WTC11 (cell line): Measurements from ENCODE around the gene PGGHG. TPM values are rescaled to one million over a fixed set of nuclear protein-coding genes. Genes with fewer than 3 reads are reported as not detected.

Experiments
- ATAC-seq: fragments of 200-7000 bp; cut with Tn5 transposase; 2 replicates; pipeline ENCODE4 v1.10.0; 2021; ENCODE audit warnings: mild to moderate bottlenecking, moderate library complexity
- CTCF ChIA-PET: fragments of 300-600 bp; sonication (Branson Sonifier 250); formaldehyde crosslinking; loops from one replicate; lab custom pipeline; 2021; ENCODE audit warnings: antibody characterized with exemption; lab: Charles Lee
- POLR2A ChIA-PET: fragments of 350-600 bp; sonication (Branson Sonifier 250); formaldehyde crosslinking; loops from one replicate; lab custom pipeline; 2021; ENCODE audit warnings: antibody characterized with exemption; lab: Charles Lee
- DNase-seq: peaks from one replicate; pipeline ENCODE4 v3.0.0; 2021; ENCODE audit warnings: low spot score
- H3K27ac Mint-ChIP-seq: 2 replicates; pipeline ENCODE4 v1.8.0; 2021; ENCODE audit warnings: mixed read lengths
- H3K27me3 Mint-ChIP-seq: 2 replicates; pipeline ENCODE4 v1.8.0; 2021; ENCODE audit warnings: low read depth, mild to moderate bottlenecking, moderate library complexity, mixed read lengths
- H3K36me3 Mint-ChIP-seq: 2 replicates; pipeline ENCODE4 v1.8.0; 2021; ENCODE audit warnings: mixed read lengths
- H3K4me1 Mint-ChIP-seq: 2 replicates; pipeline ENCODE4 v1.8.0; 2022; ENCODE audit warnings: mixed read lengths
- H3K4me3 Mint-ChIP-seq: 2 replicates; pipeline ENCODE4 v1.8.0; 2021; ENCODE audit warnings: mild to moderate bottlenecking, moderate library complexity, mixed read lengths
- H3K9me3 Mint-ChIP-seq: 2 replicates; pipeline ENCODE4 v1.8.0; 2021; ENCODE audit warnings: mixed read lengths
- AFF4 ChIP-seq: sonication (generic); formaldehyde crosslinking; IDR thresholded peaks from 2 replicates; pipeline ENCODE4 v1.8.1; 2023; ENCODE audit warnings: mild to moderate bottlenecking, missing genetic modification reagents, borderline replicate concordance
- CREB1 ChIP-seq: sonication (generic); formaldehyde crosslinking; IDR thresholded peaks from 2 replicates; pipeline ENCODE4 v1.8.0; 2023; ENCODE audit warnings: mild to moderate bottlenecking, missing genetic modification reagents
- ETV6 ChIP-seq: sonication (generic); formaldehyde crosslinking; IDR thresholded peaks from 2 replicates; pipeline ENCODE4 v1.8.1; 2022; ENCODE audit warnings: mild to moderate bottlenecking, missing genetic modification reagents
- FOXJ3 ChIP-seq: sonication (generic); formaldehyde crosslinking; IDR thresholded peaks from 2 replicates; pipeline ENCODE4 v1.9.0; 2021; ENCODE audit warnings: missing genetic modification reagents, mild to moderate bottlenecking, borderline replicate concordance
- FOXK1 ChIP-seq: sonication (generic); formaldehyde crosslinking; IDR thresholded peaks from 2 replicates; pipeline ENCODE4 v1.8.0; 2022; ENCODE audit warnings: mild to moderate bottlenecking, moderate library complexity, missing genetic modification reagents
- GRHL2 ChIP-seq: fragments of 250-450 bp; sonication (Bioruptor Pico); IDR thresholded peaks from 2 replicates; pipeline ENCODE4 v1.8.0; 2022; ENCODE audit warnings: mild to moderate bottlenecking, moderate library complexity; ENCODE audit not compliant: insufficient replicate concordance, severe bottlenecking
- HMGA2 ChIP-seq: fragments of 250-450 bp; sonication (Bioruptor Pico); IDR thresholded peaks from 2 replicates; pipeline ENCODE4 v1.4.0; 2021; ENCODE audit warnings: mild to moderate bottlenecking, moderate library complexity
- IRF2 ChIP-seq: sonication (generic); formaldehyde crosslinking; IDR thresholded peaks from 2 replicates; pipeline ENCODE4 v1.8.0; 2022; ENCODE audit warnings: low read depth, missing genetic modification reagents, borderline replicate concordance
- JAZF1 ChIP-seq: fragments of 250-450 bp; sonication (Bioruptor Pico); IDR thresholded peaks from 2 replicates; pipeline ENCODE4 v1.9.0; 2021; ENCODE audit warnings: moderate library complexity, mild to moderate bottlenecking, inconsistent platforms
- NR3C1 ChIP-seq: sonication (generic); formaldehyde crosslinking; conservative IDR thresholded peaks from 2 replicates; pipeline ENCODE4 v1.8.1; 2023; ENCODE audit warnings: low read depth, mild to moderate bottlenecking, missing genetic modification reagents
- OVOL2 ChIP-seq: fragments of 250-450 bp; sonication (Bioruptor Pico); IDR thresholded peaks from 2 replicates; pipeline ENCODE4 v1.9.0; 2021; ENCODE audit warnings: mild to moderate bottlenecking, borderline replicate concordance
- TCF7 ChIP-seq: sonication (generic); formaldehyde crosslinking; IDR thresholded peaks from 2 replicates; pipeline ENCODE4 v1.8.0; 2022; ENCODE audit warnings: mild to moderate bottlenecking, low read depth, missing genetic modification reagents, moderate library complexity
- TEAD4 ChIP-seq: sonication (generic); formaldehyde crosslinking; IDR thresholded peaks from 2 replicates; pipeline ENCODE4 v1.8.0; 2022; ENCODE audit warnings: mild to moderate bottlenecking, missing genetic modification reagents
- ZMAT4 ChIP-seq: fragments of 250-450 bp; sonication (Bioruptor Pico); IDR thresholded peaks from 2 replicates; pipeline ENCODE4 v1.9.0; 2021; ENCODE audit warnings: mild to moderate bottlenecking
- ZNF138 ChIP-seq: sonication (generic); formaldehyde crosslinking; conservative IDR thresholded peaks from 2 replicates; pipeline ENCODE4 v1.8.1; 2022; ENCODE audit warnings: mild to moderate bottlenecking, moderate library complexity, missing genetic modification reagents
- ZNF219 ChIP-seq: sonication (generic); formaldehyde crosslinking; IDR thresholded peaks from 2 replicates; pipeline ENCODE4 v1.8.0; 2023; ENCODE audit warnings: missing genetic modification reagents, mild to moderate bottlenecking, borderline replicate concordance
- ZNF263 ChIP-seq: sonication (generic); formaldehyde crosslinking; IDR thresholded peaks from 2 replicates; pipeline ENCODE4 v1.8.1; 2022; ENCODE audit warnings: low read depth, mild to moderate bottlenecking, moderate library complexity, missing genetic modification reagents
- ZNF396 ChIP-seq: fragments of 250-450 bp; sonication (Bioruptor Pico); IDR thresholded peaks from 2 replicates; pipeline ENCODE4 v1.8.0; 2021; ENCODE audit warnings: mild to moderate bottlenecking, moderate library complexity, borderline replicate concordance
- ZNF532 ChIP-seq: fragments of 250-450 bp; sonication (Bioruptor Pico); IDR thresholded peaks from 2 replicates; pipeline ENCODE4 v1.9.0; 2021; ENCODE audit warnings: mild to moderate bottlenecking, borderline replicate concordance
- total RNA-seq: library from RNA; stranded (reverse); gene quantifications from 3 replicates; pipeline ENCODE4 v1.2.3, GENCODE V29; 2021
- TF ChIP-seq, protein P1 (sequence below): fragments of 250-450 bp; sonication (Bioruptor Pico); IDR thresholded peaks from 2 replicates; pipeline ENCODE4 v1.8.0; 2021; ENCODE audit warnings: mild to moderate bottlenecking
- TF ChIP-seq, protein P2 (sequence below): sonication (generic); formaldehyde crosslinking; IDR thresholded peaks from 2 replicates; pipeline ENCODE4 v1.8.1; 2023; ENCODE audit warnings: mild to moderate bottlenecking, moderate library complexity, missing genetic modification reagents
- TF ChIP-seq, protein P3 (sequence below): sonication (generic); formaldehyde crosslinking; IDR thresholded peaks from 2 replicates; pipeline ENCODE4 v1.8.0; 2023; ENCODE audit warnings: missing genetic modification reagents

The PGGHG gene
- total RNA-seq, 1 experiment from 2014 or later, result 74.9 TPM

DNA sequence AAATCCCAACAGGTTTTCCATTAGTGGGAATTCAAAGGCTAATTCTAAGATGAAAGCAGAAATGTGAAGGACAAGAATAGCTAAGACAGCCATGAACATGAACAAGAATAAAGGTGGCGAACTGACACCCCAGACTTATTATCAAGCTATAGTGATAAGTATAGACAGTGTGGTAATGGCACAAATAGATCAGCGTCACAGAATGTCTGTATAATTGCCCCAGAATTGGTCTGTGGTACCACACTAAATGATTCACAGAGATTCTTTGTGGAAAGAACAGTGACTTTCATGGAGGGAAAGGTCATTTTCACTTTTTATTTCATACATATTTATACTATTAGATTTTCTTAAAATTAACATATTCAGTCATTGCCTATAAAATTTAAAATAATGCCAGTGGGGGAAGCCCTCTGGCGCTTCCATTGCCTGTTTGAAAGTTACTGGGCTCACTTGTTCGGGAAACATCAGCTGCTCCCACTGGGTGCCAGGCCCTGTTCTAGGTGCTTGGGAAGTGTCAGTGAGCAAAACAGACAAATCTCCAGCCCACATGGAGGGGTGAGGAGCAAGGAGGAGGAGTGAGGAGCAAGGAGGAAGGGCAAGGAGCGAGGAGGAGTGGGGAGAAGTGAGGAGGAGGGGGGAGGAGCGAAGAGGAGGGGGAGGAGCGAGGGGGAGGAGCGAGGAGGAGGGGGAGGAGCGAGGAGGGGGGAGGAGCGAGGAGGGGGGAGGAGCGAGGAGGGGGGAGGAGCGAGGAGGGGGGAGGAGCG is 22.1 kb upstream of the PGGHG start:
- CTCF ChIA-PET, result interaction anchor here (1.1 to 2.9 kb wide), 2 partner anchors 16 to 140 kb away, joined by 4 to 20 read pairs; no protein-coding TSS in a partner anchor

GRCh38 chr11:267491-267994 is 21.4 kb upstream of the PGGHG start:
- ChIA-PET POLR2A (interaction anchor here (1.1 kb wide), 1 partner anchor 17 kb away, joined by 3 read pairs; no protein-coding TSS in a partner anchor), CTCF (interaction anchor here (1.1 to 2.9 kb wide), 4 partner anchors 12 to 140 kb away, joined by 4 to 20 read pairs (median 8); no protein-coding TSS in a partner anchor)
- H3K36me3 Mint-ChIP-seq, result 0 out of 2 replicates have a peak, but pooled peaks cover 3% of the 10 kb centered on the region
- no peaks in the 10 kb centered on the region; the same call in 1 of the 2 replicates for H3K27me3 Mint-ChIP-seq
- H3K4me1 Mint-ChIP-seq, result peaks cover 28% of the 10 kb centered on the region
- no peak for DNase-seq
- peak overlapping the region; percentile 58 for H3K4me3 Mint-ChIP-seq
- peak overlapping the region; percentile 74; the same call in 1 of the 2 replicates for H3K27ac Mint-ChIP-seq
- H3K9me3 Mint-ChIP-seq, result peaks cover 11% of the 10 kb centered on the region; the same call in 1 of the 2 replicates
- peak; percentile 24; the same call in 1 of the 2 replicates for ATAC-seq
- TF ChIP-seq ZNF532 (CRISPR knock-in tag), result no peak
- no peak for TF ChIP-seq ZNF219 (CRISPR knock-in tag)
- TF ChIP-seq ZMAT4 (CRISPR knock-in tag), result no peak
- TF ChIP-seq, protein P1, sequence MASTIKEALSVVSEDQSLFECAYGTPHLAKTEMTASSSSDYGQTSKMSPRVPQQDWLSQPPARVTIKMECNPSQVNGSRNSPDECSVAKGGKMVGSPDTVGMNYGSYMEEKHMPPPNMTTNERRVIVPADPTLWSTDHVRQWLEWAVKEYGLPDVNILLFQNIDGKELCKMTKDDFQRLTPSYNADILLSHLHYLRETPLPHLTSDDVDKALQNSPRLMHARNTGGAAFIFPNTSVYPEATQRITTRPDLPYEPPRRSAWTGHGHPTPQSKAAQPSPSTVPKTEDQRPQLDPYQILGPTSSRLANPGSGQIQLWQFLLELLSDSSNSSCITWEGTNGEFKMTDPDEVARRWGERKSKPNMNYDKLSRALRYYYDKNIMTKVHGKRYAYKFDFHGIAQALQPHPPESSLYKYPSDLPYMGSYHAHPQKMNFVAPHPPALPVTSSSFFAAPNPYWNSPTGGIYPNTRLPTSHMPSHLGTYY (CRISPR knock-in tag), result no peak
- TF ChIP-seq, protein P2, sequence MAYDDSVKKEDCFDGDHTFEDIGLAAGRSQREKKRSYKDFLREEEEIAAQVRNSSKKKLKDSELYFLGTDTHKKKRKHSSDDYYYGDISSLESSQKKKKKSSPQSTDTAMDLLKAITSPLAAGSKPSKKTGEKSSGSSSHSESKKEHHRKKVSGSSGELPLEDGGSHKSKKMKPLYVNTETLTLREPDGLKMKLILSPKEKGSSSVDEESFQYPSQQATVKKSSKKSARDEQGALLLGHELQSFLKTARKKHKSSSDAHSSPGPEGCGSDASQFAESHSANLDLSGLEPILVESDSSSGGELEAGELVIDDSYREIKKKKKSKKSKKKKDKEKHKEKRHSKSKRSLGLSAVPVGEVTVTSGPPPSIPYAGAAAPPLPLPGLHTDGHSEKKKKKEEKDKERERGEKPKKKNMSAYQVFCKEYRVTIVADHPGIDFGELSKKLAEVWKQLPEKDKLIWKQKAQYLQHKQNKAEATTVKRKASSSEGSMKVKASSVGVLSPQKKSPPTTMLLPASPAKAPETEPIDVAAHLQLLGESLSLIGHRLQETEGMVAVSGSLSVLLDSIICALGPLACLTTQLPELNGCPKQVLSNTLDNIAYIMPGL (CRISPR knock-in tag), result no peak
- no peak for TF ChIP-seq IRF2 (CRISPR knock-in tag)
- TF ChIP-seq HMGA2, result no peak
- TF ChIP-seq ZNF138 (CRISPR knock-in tag), result no peak
- TF ChIP-seq NR3C1, result no peak
- no peak for TF ChIP-seq ETV6 (CRISPR knock-in tag)
- TF ChIP-seq, protein P3, sequence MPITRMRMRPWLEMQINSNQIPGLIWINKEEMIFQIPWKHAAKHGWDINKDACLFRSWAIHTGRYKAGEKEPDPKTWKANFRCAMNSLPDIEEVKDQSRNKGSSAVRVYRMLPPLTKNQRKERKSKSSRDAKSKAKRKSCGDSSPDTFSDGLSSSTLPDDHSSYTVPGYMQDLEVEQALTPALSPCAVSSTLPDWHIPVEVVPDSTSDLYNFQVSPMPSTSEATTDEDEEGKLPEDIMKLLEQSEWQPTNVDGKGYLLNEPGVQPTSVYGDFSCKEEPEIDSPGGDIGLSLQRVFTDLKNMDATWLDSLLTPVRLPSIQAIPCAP (CRISPR knock-in tag), result no peak
- no peak for TF ChIP-seq TEAD4
- TF ChIP-seq GRHL2 (CRISPR knock-in tag), result no peak
- TF ChIP-seq AFF4 (CRISPR knock-in tag), result no peak
- TF ChIP-seq OVOL2 (CRISPR knock-in tag), result no peak
- TF ChIP-seq TCF7, result no peak

More for the DNA sequence above, 22.1 kb upstream of the PGGHG start:
- ATAC-seq (no peak), DNase-seq (no peak)
- Mint-ChIP-seq H3K4me3 (no peak overlapping the region), H3K27ac (no peak overlapping the region), H3K4me1 (peaks cover 28% of the 10 kb centered on the region), H3K9me3 (peaks cover 15% of the 10 kb centered on the region), H3K27me3 (no peaks in the 10 kb centered on the region; the same call in 1 of the 2 replicates), H3K36me3 (peaks cover 5% of the 10 kb centered on the region)
- TF ChIP-seq FOXK1 (CRISPR knock-in tag), result no peak
- TF ChIP-seq OVOL2 (CRISPR knock-in tag), result no peak
- peak; percentile 57; the same call in 1 of the 2 replicates for TF ChIP-seq ZNF263 (CRISPR knock-in tag)
- TF ChIP-seq ZNF219 (CRISPR knock-in tag), result no peak
- no peak for TF ChIP-seq FOXJ3 (CRISPR knock-in tag)
- TF ChIP-seq JAZF1 (CRISPR knock-in tag), result no peak
- no peak for TF ChIP-seq CREB1 (CRISPR knock-in tag)
- no peak for TF ChIP-seq ZNF396 (CRISPR knock-in tag)
- POLR2A ChIA-PET, result interaction anchor here (1.1 kb wide), 1 partner anchor 16 kb away, joined by 3 read pairs; no protein-coding TSS in a partner anchor
